Measurements from ENCODE around the gene FSTL4.

Gene FSTL4

GRCh38 chr5:133278317-133278716 is 334.0 kb downstream of the FSTL4 start:
- no peak for TF ChIP-seq CTCF (IDR thresholded peaks at IDR 0.05)

GRCh38 chr5:133277744-133278143 is 334.6 kb downstream of the FSTL4 start:
- TF ChIP-seq CTCF (IDR thresholded peaks at IDR 0.05) = no peak

GRCh38 chr5:133276171-133276570 is 336.2 kb downstream of the FSTL4 start:
- TF ChIP-seq CTCF (IDR thresholded peaks at IDR 0.05) = no peak

GRCh38 chr5:133275631-133276030 is 336.7 kb downstream of the FSTL4 start:
- TF ChIP-seq CTCF (IDR thresholded peaks at IDR 0.05) = no peak

GRCh38 chr5:133274597-133274935 is 337.8 kb downstream of the FSTL4 start:
- no peak for TF ChIP-seq CTCF (IDR thresholded peaks at IDR 0.05)

- TF ChIP-seq CTCF (IDR thresholded peaks at IDR 0.05) = no peak
Observed at GRCh38 chr5:133273661-133274596, 338.4 kb downstream of the FSTL4 start.

GRCh38 chr5:133272345-133272744 is 340.0 kb downstream of the FSTL4 start:
- no peak for TF ChIP-seq CTCF (IDR thresholded peaks at IDR 0.05)

Data from LNCAP (cell line).